SKM-1 treated with dmso at 0.1 percent for 144 hours (cell line): ENCODE results near the gene OR11L1.
A peak's percentile ranks its signal among the peaks of the same experiment; 100 is the strongest.

Source experiments
- DNase-seq: peaks from one replicate; lab custom pipeline; 2025; ENCODE audit not compliant: unreplicated experiment; lab: John Stamatoyannopoulos, UW

OR11L1 gene

DNA sequence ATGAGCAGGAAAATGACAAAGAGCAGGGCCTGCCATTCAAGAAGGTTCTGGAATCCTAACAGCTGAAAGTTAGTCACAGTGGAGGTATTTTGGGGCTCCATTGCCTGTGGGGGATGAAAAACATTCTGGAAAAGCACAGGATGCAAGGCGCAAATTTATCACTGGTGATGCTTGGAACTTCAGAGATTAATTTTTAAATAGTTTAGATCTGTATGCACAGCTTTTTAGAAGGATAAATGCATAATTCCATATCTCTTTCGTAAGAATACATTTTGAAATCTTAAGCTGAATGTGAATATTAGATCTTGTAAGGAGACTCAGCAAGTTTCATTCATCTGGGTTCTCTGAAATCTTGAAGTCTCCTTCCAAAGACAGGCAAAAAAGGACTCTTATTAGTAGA lies at the start of gene OR11L1:
TSS of gene OR11L1 (minus strand) at position 101 of the 400 bp plus-strand sequence. CDS start at position 101, 0 bp downstream.
- DNase-seq, result no peak

DNA sequence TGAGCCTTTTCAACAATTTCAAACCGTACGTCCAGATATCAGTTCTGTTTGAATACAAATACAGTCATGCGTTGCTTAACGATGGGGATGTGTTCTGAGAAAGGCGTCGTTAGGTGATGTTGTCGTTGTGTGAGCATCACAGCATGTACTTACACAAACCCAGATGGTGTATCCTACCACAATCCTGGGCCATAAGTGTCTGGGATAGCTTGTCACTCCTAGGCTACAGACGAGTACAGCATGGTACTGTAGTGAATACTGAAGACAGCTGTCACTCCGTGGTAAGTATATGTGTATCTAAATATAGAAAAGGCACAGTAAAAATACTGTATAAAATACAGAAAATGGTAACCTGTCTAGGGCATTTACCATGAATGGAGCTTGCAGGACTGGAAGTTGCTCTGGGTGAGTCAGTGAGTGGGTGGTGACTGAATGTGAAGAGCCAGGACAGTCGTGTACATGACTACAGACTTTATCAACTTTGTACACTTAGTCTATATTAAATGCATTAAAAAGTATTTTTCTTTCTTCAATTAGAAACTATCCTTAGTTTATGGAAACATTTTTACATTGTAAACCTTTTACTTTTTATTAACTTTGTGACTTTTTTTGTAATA lies 43.2 kb upstream of the OR11L1 start:
- no peak for DNase-seq

- DNase-seq, result no peak
Observed at GRCh38 chr1:247883346-247883745, 41.6 kb upstream of the OR11L1 start.

- DNase-seq, result no peak
Observed at GRCh38 chr1:247865416-247865815, 23.7 kb upstream of the OR11L1 start.

DNA sequence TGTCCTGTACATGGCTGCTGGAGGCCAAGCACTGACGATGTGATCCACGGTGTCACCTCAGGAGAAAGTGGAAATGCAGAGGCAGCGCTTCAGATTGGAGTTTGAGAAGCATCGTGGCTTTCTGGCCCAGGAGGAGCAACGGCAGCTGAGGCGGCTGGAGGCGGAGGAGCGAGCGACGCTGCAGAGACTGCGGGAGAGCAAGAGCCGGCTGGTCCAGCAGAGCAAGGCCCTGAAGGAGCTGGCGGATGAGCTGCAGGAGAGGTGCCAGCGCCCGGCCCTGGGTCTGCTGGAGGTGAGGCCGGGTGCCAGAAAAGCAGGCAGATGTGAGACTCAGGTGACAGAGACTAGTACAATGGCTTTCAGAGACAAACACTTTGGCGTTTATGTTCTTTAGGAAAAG lies 22.9 kb upstream of the OR11L1 start:
- no peak for DNase-seq

DNA sequence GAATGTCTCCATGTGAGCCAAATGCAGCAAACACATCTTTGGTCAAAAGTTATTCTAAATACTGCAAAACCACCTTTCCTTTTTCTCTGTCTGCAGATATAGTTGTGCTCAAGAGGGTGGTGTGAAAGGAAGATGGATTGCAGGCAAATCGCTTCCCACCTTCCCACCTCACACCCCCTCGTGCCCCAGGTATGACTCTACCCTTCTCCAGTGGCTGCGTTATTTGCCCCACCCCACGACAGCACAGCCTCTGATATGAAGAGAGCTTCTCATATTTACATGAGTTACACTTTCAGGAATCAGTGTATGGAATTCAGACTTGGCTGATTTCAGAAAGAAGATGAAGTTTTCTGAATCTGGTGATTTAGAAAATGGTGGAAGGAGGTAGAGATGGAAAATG lies 21.1 kb upstream of the OR11L1 start:
- no peak for DNase-seq

GRCh38 chr1:247857985-247858619 lies 16.4 kb upstream of the OR11L1 start:
- peak; percentile 26 for DNase-seq

GRCh38 chr1:247857069-247857984 lies 15.6 kb upstream of the OR11L1 start, which contains the start of gene TRIM58:
TRIM58 (plus strand) TSS chr1:247857187; CDS start chr1:247857247, 60 bp downstream.
- peak; percentile 87 for DNase-seq

DNA sequence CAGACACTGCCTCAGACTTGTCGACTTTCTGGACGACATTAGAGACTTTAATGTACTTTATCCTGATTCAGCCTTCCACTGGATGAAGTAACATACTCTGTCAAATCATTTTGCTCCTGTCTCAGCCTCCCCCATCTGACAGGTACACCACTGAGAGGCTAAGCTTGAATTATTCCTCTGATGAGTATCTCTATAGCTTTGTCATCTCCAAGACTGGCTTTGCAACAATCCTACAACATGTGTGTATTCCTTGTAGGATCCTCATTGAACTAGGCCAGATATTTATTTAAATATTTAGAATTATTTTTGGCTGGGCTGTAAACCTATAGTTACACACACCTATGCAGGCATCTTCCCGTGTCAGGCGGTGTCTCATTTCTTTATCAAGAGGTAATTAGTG lies 14.2 kb upstream of the OR11L1 start:
- DNase-seq, result no peak

- DNase-seq, result no peak
Observed at GRCh38 chr1:247854899-247855545, 13.3 kb upstream of the OR11L1 start.

DNA sequence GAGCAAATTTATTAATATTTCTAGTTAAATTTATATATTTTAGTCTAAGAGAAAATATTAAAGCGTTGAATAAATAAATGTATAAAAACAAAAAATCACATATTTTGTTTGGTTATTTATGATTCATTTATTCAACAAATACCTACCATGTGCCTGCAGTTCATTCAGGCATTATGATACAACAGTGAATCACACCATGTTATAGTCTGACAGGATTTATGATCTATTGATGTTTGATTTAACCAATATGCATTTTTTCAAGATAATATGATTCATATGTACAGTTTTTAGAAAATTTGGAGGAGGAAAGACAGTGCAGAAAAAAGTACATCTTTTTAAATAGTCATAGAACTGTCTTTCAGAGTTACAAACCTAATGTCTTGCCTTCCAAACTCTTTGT lies 7.9 kb upstream of the OR11L1 start:
- no peak for DNase-seq

DNA sequence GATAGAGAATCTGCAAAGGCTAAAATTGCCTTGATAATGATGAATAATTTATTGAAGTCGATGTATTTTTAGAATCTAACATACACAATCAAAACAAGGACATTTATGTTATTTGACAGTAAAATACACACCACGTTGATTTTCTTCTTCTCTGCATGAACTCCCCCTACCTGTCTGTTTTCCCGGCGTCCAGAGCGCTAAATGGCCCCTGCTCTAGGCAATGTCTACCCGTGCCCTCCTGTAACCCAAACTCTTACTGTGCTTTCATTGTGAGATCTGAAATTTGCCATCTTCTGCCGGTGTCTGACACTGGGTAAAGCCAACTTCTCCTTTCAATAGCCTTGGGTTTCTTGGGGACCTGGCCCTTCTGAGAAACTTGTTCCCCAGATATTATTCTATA lies 6.7 kb upstream of the OR11L1 start:
- no peak for DNase-seq

DNA sequence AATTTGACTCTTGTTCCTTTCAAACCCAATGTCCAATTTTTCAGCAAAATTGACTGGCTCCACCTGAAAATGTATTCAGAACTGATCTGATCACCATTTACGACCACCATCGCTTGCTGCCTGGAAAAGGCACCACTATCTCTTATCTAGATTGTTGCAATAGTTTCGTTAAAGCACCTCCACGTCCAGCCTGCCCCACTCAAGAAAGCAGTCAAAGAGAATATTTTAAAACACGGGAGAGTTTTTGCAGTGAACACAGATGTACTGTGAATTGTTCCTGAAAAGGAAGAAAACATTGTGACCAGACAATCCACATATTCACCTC lies 4.0 kb upstream of the OR11L1 start:
- no peak for DNase-seq

DNA sequence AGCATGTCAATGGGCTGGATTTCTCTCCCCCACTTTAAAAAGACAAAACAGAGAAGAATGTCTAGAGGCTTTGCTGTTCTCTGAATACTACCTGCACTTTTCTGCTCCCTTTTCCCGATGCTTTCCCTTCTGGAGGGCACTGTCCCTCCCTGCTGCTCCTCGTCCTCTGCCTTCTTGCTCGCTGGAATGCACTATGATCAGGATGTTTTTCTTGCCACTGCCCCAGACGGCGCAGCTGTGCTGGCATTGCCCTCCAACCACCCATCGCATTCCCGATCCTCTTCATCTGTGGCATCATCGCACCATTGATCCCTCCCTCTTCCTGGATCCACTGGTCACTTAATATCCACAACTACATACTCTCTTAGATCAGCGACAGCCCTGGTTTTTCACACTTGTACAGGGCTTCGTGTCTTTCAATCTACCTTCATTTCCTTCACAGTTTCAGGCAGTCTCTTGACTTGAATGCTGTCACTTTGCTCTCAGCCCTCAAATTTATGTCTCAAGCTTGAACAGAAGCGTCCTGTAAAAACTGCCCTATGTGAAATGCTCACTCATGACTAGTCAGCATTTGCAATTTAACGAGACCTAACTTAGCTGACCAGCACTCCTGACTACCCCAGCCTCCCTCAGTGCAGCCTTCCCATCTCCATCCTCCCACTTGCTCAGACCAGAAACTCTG lies 3.5 kb upstream of the OR11L1 start:
- DNase-seq, result no peak

DNA sequence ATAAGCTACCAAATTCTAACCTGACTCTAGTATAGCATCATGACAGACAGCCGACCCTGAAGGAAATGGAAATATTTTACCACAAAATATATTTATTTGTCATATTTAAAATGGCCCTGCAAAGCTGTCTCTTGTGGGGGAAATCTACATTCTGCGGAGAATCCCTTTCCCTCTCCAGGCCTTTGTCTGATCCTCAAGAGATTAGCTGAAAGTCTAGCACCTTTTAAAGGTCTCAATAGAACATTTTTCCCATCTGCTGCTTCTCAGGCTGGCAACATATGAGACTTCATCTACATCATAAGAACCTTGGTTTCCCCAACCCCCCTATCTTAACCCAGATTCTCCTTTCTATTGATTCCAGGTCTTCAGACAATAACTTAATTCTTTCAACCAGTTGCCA lies 1.7 kb upstream of the OR11L1 start:
- no peak for DNase-seq

GRCh38 chr1:247840818-247841217 lies 878 bp downstream of the OR11L1 start:
- DNase-seq, result peak; percentile 72

DNA sequence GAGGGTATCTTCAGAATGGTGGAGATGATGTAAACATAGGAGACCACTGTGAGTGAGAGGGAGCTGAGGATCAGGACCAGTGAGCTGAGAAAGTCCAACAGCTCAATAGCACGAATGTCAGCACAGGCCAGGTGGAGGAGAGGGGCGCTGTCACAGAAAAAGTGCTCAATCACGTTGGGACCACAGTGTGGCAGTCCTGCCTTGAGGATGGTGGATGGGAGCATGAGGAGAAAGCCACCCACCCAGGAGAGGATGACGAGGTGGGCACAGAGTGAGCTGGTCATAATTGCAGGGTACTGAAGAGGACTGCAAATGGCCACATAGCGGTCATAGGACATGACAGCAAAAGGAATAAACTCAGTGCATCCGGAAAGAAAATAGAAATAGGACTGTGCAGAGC lies 8.1 kb downstream of the OR11L1 start:
- DNase-seq, result no peak

GRCh38 chr1:247829656-247830055 lies 12.0 kb downstream of the OR11L1 start:
- DNase-seq, result no peak

DNA sequence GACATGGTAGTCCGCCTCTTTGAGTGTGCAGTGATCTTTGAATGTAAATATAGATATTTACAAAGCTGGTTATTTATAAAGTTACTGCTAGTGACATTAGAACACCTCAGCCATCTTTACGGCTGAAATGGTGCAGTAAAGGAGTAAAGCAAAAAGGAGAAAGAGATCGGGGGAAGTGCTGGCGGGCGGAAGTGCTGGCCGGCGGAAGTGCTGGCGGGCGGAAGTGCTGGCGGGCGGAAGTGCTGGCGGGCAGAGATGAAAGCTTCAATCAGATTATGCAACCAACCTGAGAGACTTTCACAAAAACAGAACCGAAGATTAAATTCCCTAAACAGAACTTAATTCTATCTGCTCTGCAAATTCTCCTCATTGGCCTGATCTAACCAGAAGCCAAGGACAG lies 16.3 kb downstream of the OR11L1 start:
- DNase-seq, result no peak

DNA sequence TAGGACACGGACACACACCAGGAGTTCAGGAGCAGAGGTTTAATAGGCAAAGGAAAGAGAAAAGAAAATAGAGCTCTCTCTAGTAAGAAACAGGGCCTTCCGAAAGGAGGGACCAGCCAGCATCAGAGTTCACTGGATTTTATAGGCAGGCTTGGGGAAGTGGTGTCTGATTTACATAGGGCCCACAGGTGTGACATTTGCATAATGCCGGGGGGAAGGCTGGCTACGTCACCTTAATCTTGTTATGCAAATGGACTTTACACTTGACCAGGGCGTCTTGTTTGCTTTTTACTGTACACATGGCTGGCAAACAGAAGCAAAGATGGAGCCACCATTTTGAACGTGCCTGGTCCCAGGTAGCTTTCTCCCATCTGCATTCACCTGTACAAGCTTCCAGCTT lies 17.7 kb downstream of the OR11L1 start, which contains the start of gene OR14A16:
TSS of gene OR14A16 (minus strand) at position 97 of the 400 bp plus-strand sequence. CDS start 8,390 bp downstream, outside the sequence.
- no peak for DNase-seq

DNA sequence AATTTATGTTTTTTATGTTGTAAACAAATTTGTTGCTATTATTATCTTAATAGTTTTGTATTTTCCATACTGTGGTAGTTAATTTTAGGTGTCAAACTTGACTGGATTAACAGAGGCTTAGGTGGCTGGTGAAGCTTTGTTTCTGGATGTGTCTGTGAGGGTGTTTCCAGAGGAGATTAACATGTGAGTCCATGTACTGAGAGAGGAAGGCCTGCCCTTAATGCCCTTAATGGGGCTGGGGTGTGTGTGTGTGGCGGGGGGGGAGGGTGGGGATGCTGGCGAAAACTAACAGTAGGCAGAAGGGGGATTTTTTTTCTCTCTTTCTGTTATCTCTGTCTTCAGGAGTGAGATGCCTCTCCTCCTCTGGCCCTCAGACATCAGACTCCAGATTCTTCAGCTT lies 19.6 kb downstream of the OR11L1 start:
- DNase-seq, result no peak
